SK-N-SH treated with all-trans-retinoic acid at 6 μM for 48 hours (cell line): ENCODE results near the gene LRMDA.

ENCODE experiments used
- ATAC-seq: fragments of 200-7000 bp; cut with Tn5 transposase; 3 replicates; pipeline ENCODE4 v1.9.1; 2020; ENCODE audit warnings: mild to moderate bottlenecking, moderate library complexity
- ARNTL ChIP-seq: fragments of 450-650 bp; formaldehyde crosslinking; IDR thresholded peaks from 2 replicates; pipeline ENCODE4 v1.5.0; 2020; ENCODE audit warnings: low read depth, mild to moderate bottlenecking, moderate library complexity, borderline replicate concordance
- BACH2 ChIP-seq: fragments of 250-450 bp; sonication (Bioruptor Pico); IDR thresholded peaks from 2 replicates; pipeline ENCODE4 v1.9.0; 2021; ENCODE audit warnings: mild to moderate bottlenecking, borderline replicate concordance
- CREB5 ChIP-seq: fragments of 250-450 bp; sonication (Bioruptor Pico); IDR thresholded peaks from 2 replicates; pipeline ENCODE4 v1.5.1; 2020; ENCODE audit warnings: low read depth, mild to moderate bottlenecking, moderate library complexity
- CSDC2 ChIP-seq: fragments of 250-450 bp; sonication (Bioruptor Pico); IDR thresholded peaks from 2 replicates; pipeline ENCODE4 v1.5.0; 2020; ENCODE audit warnings: mild to moderate bottlenecking, moderate library complexity
- CSRNP3 ChIP-seq: fragments of 250-450 bp; sonication (Bioruptor Pico); IDR thresholded peaks from 2 replicates; pipeline ENCODE4 v1.5.1; 2021; ENCODE audit warnings: mild to moderate bottlenecking, moderate library complexity
- ESRRG ChIP-seq: fragments of 250-450 bp; sonication (Bioruptor Pico); IDR thresholded peaks from 2 replicates; pipeline ENCODE4 v1.6.1; 2021; ENCODE audit warnings: mild to moderate bottlenecking
- GLIS3 ChIP-seq: fragments of 250-450 bp; sonication (Bioruptor Pico); IDR thresholded peaks from 2 replicates; pipeline ENCODE4 v1.5.0; 2020; ENCODE audit warnings: mild to moderate bottlenecking, moderate library complexity
- ISL1 ChIP-seq: fragments of 250-450 bp; sonication (Bioruptor Pico); IDR thresholded peaks from 2 replicates; pipeline ENCODE4 v2.1.2; 2022; ENCODE audit warnings: mild to moderate bottlenecking, moderate library complexity
- OSR1 ChIP-seq: fragments of 250-450 bp; sonication (Bioruptor Pico); IDR thresholded peaks from 2 replicates; pipeline ENCODE4 v1.8.0; 2022; ENCODE audit warnings: moderate library complexity, mild to moderate bottlenecking, inconsistent platforms
- POU6F1 ChIP-seq: fragments of 250-450 bp; sonication (Bioruptor Pico); IDR thresholded peaks from 2 replicates; pipeline ENCODE4 v1.8.0; 2021; ENCODE audit warnings: low read depth, mild to moderate bottlenecking, moderate library complexity, borderline replicate concordance
- PPARA ChIP-seq: fragments of 250-450 bp; sonication (Bioruptor Pico); IDR thresholded peaks from 2 replicates; pipeline ENCODE4 v1.5.0; 2020; ENCODE audit warnings: mild to moderate bottlenecking, borderline replicate concordance
- RARB ChIP-seq: fragments of 250-450 bp; sonication (Bioruptor Pico); IDR thresholded peaks from 2 replicates; pipeline ENCODE4 v1.8.0; 2021; ENCODE audit warnings: mild to moderate bottlenecking, moderate library complexity
- SNAI2 ChIP-seq: fragments of 250-450 bp; sonication (Bioruptor Pico); IDR thresholded peaks from 2 replicates; pipeline ENCODE4 v1.5.0; 2020; ENCODE audit warnings: mild to moderate bottlenecking, moderate library complexity
- TCF4 ChIP-seq: fragments of 250-450 bp; sonication (Bioruptor Pico); IDR thresholded peaks from 2 replicates; pipeline ENCODE4 v1.8.0; 2021; ENCODE audit warnings: mild to moderate bottlenecking, moderate library complexity, borderline replicate concordance
- TOX ChIP-seq: fragments of 250-450 bp; sonication (Bioruptor Pico); IDR thresholded peaks from 2 replicates; pipeline ENCODE4 v1.8.0; 2021; ENCODE audit warnings: mild to moderate bottlenecking, moderate library complexity, borderline replicate concordance
- TSHZ2 ChIP-seq: fragments of 250-450 bp; sonication (Bioruptor Pico); IDR thresholded peaks from 2 replicates; pipeline ENCODE4 v1.5.0; 2020; ENCODE audit warnings: mild to moderate bottlenecking, moderate library complexity
- ZC3H10 ChIP-seq: fragments of 250-450 bp; sonication (Bioruptor Pico); IDR thresholded peaks from 2 replicates; pipeline ENCODE4 v1.5.1; 2021; ENCODE audit warnings: mild to moderate bottlenecking, moderate library complexity
- ZFP3 ChIP-seq: fragments of 250-450 bp; sonication (Bioruptor Pico); IDR thresholded peaks from 2 replicates; pipeline ENCODE4 v1.5.0; 2020; ENCODE audit warnings: mild to moderate bottlenecking, moderate library complexity
- ZFP30 ChIP-seq: fragments of 450-650 bp; formaldehyde crosslinking; IDR thresholded peaks from 2 replicates; pipeline ENCODE4 v1.5.0; 2022; ENCODE audit warnings: mild to moderate bottlenecking, moderate library complexity
- ZNF565 ChIP-seq: fragments of 450-650 bp; formaldehyde crosslinking; conservative IDR thresholded peaks from 2 replicates; pipeline ENCODE4 v1.5.0; 2020; ENCODE audit warnings: low read depth, mild to moderate bottlenecking, moderate library complexity
- ZNF70 ChIP-seq: fragments of 450-650 bp; formaldehyde crosslinking; IDR thresholded peaks from 2 replicates; pipeline ENCODE4 v1.5.0; 2020; ENCODE audit warnings: mild to moderate bottlenecking, moderate library complexity
- ZNF8 ChIP-seq: fragments of 450-650 bp; formaldehyde crosslinking; IDR thresholded peaks from 2 replicates; pipeline ENCODE4 v1.5.0; 2020; ENCODE audit warnings: mild to moderate bottlenecking, moderate library complexity

The LRMDA gene

GRCh38 chr10:76255241-76255640 lies 823.8 kb downstream of the LRMDA start:
- TF ChIP-seq ESRRG (CRISPR knock-in tag) (no peak), ISL1 (CRISPR knock-in tag) (no peak; the same call in 1 of the 2 replicates), TCF4 (no peak), ZC3H10 (CRISPR knock-in tag) (no peak), GLIS3 (CRISPR knock-in tag) (no peak), CSRNP3 (CRISPR knock-in tag) (no peak), TSHZ2 (CRISPR knock-in tag) (no peak), ZNF70 (CRISPR knock-in tag) (no peak), ZFP30 (CRISPR knock-in tag) (no peak), RARB (CRISPR knock-in tag) (no peak), BACH2 (no peak), TOX (CRISPR knock-in tag) (no peak), SNAI2 (CRISPR knock-in tag) (no peak), ZNF565 (CRISPR knock-in tag) (no peak), ZNF8 (CRISPR knock-in tag) (no peak), POU6F1 (CRISPR knock-in tag) (no peak)
- no peak; the same call in 1 of the 3 replicates for ATAC-seq

- no peak for ATAC-seq
Measured at GRCh38 chr10:76257816-76258215, 826.4 kb downstream of the LRMDA start.

More at GRCh38 chr10:76257816-76258215, 826.4 kb downstream of the LRMDA start:
- TF ChIP-seq GLIS3 (CRISPR knock-in tag) (no peak), ZNF70 (CRISPR knock-in tag) (no peak), ARNTL (CRISPR knock-in tag) (no peak), POU6F1 (CRISPR knock-in tag) (no peak), TOX (CRISPR knock-in tag) (no peak), CSDC2 (CRISPR knock-in tag) (no peak), CREB5 (no peak), ZFP30 (CRISPR knock-in tag) (no peak), ZNF565 (CRISPR knock-in tag) (no peak), BACH2 (no peak), ESRRG (CRISPR knock-in tag) (no peak), TCF4 (no peak), PPARA (CRISPR knock-in tag) (no peak), ZFP3 (no peak), SNAI2 (CRISPR knock-in tag) (no peak), ZC3H10 (CRISPR knock-in tag) (no peak), OSR1 (CRISPR knock-in tag) (no peak)
- TF ChIP-seq, all 23 proteins: peak for 0
